IMR-90 (cell line): ENCODE measurements around the gene CST3. TPM values are rescaled to one million over a fixed set of nuclear protein-coding genes. Genes with fewer than 3 reads are reported as not detected.

Source experiments
- ATAC-seq: fragments of 200-7000 bp; cut with Tn5 transposase; 2 replicates; pipeline ENCODE4 v1.9.1; 2020; ENCODE audit warnings: low read depth, mild to moderate bottlenecking, moderate library complexity
- BruUV-seq: library from RNA; stranded (reverse); fragments of 400-500 nt; replicated peaks from 2 replicates; lab custom pipeline; 2021; lab: Mats Ljungman, UMichigan
- CTCF ChIA-PET: fragments of 300-600 bp; formaldehyde crosslinking; extraction: SDS; loops from one replicate; lab custom pipeline; 2021; ENCODE audit warnings: antibody characterized with exemption; lab: Yijun Ruan, JAX
- POLR2A ChIA-PET: fragments of 300-600 bp; sonication (Branson Sonifier 250); formaldehyde crosslinking; loops from one replicate; lab custom pipeline; 2022; ENCODE audit warnings: antibody characterized with exemption; ENCODE audit not compliant: unreplicated experiment; lab: Charles Lee
- DNase-seq: peaks from one replicate; pipeline ENCODE4 v3.0.0; 2013
- H2AFZ ChIP-seq: replicated peaks from 2 replicates; pipeline ENCODE3; 2013; ENCODE audit warnings: low read length, mild to moderate bottlenecking; ENCODE audit not compliant: poor library complexity
- H2AK5ac ChIP-seq: 2 replicates; pipeline ENCODE4 v1.6.1; 2013; ENCODE audit warnings: low read depth, low read length, inconsistent platforms
- H2AK9ac ChIP-seq: replicated peaks from 2 replicates; pipeline ENCODE3; 2013; ENCODE audit warnings: mild to moderate bottlenecking, low read depth, low read length, moderate library complexity; ENCODE audit not compliant: poor library complexity
- H2BK120ac ChIP-seq: 2 replicates; pipeline ENCODE4 v1.6.1; 2013; ENCODE audit warnings: low read depth, low read length, inconsistent platforms
- H2BK15ac ChIP-seq: 3 replicates; pipeline ENCODE4 v1.6.1; 2013; ENCODE audit warnings: low read depth, low read length, inconsistent platforms
- H2BK20ac ChIP-seq: 2 replicates; pipeline ENCODE4 v1.6.1; 2013; ENCODE audit warnings: low read depth, mild to moderate bottlenecking, inconsistent platforms, low read length, moderate library complexity
- H2BK5ac ChIP-seq: 2 replicates; pipeline ENCODE4 v1.6.1; 2013; ENCODE audit warnings: mild to moderate bottlenecking, low read depth, low read length, inconsistent platforms; ENCODE audit not compliant: poor library complexity, severe bottlenecking
- H3K14ac ChIP-seq: replicated peaks from 2 replicates; pipeline ENCODE4 v1.6.1; 2013; ENCODE audit warnings: low read depth, low read length, inconsistent platforms
- H3K18ac ChIP-seq: 2 replicates; pipeline ENCODE4 v1.6.1; 2013; ENCODE audit warnings: low read depth, low read length, control low read depth
- H3K23ac ChIP-seq: 2 replicates; pipeline ENCODE4 v1.6.1; 2013; ENCODE audit warnings: low read depth, low read length, inconsistent platforms
- H3K27ac ChIP-seq: 2 replicates; pipeline ENCODE4 v1.5.1; 2013; ENCODE audit warnings: mild to moderate bottlenecking, control low read depth, low read length; ENCODE audit not compliant: insufficient read depth
- H3K27me3 ChIP-seq: 2 replicates; pipeline ENCODE4 v1.6.1; 2013; ENCODE audit warnings: low read length; ENCODE audit not compliant: control insufficient read depth, insufficient read depth
- H3K36me3 ChIP-seq: 2 replicates; pipeline ENCODE4 v1.6.1; 2013; ENCODE audit warnings: low read length, mixed read lengths; ENCODE audit not compliant: control insufficient read depth, insufficient read depth
- H3K4ac ChIP-seq: 2 replicates; pipeline ENCODE4 v1.6.1; 2013; ENCODE audit warnings: low read depth, low read length, inconsistent platforms
- H3K4me1 ChIP-seq: 2 replicates; pipeline ENCODE4 v1.6.1; 2013; ENCODE audit warnings: low read length, mixed read lengths; ENCODE audit not compliant: control insufficient read depth, insufficient read depth
- H3K4me2 ChIP-seq: 2 replicates; pipeline ENCODE4 v1.6.1; 2013; ENCODE audit warnings: low read depth, mild to moderate bottlenecking, control low read depth, low read length, moderate library complexity
- H3K4me3 ChIP-seq: 2 replicates; pipeline ENCODE4 v1.5.1; 2013; ENCODE audit warnings: low read depth, mild to moderate bottlenecking, control low read depth, low read length, moderate library complexity; ENCODE audit not compliant: insufficient read depth
- H3K56ac ChIP-seq: 2 replicates; pipeline ENCODE4 v1.6.1; 2013; ENCODE audit warnings: low read length, inconsistent platforms; ENCODE audit not compliant: insufficient read depth; ENCODE audit errors: extremely low read depth
- H3K79me1 ChIP-seq, 2 experiments: 2 replicates each; pipeline ENCODE4 v1.6.1; 2013; ENCODE audit warnings: low read length in 2 of 2, inconsistent platforms in 1 of 2, low read depth in 1 of 2
- H3K9ac ChIP-seq: 2 replicates; pipeline ENCODE4 v1.6.1; 2013; ENCODE audit warnings: low read depth, low read length, control low read depth
- H3K9me1 ChIP-seq: 2 replicates; pipeline ENCODE4 v1.6.1; 2013; ENCODE audit warnings: low read length, inconsistent platforms; ENCODE audit not compliant: insufficient read depth
- H3K9me3 ChIP-seq: 2 replicates; pipeline ENCODE4 v1.6.1; 2013; ENCODE audit warnings: low read length; ENCODE audit not compliant: control insufficient read depth, insufficient read depth
- H4K20me1 ChIP-seq: 2 replicates; pipeline ENCODE4 v1.6.1; 2013; ENCODE audit warnings: low read length, inconsistent platforms; ENCODE audit not compliant: insufficient read depth
- H4K5ac ChIP-seq: 2 replicates; pipeline ENCODE4 v1.6.1; 2013; ENCODE audit warnings: mild to moderate bottlenecking, low read depth, low read length, control low read depth
- H4K8ac ChIP-seq, 2 experiments: 2 replicates each; pipeline ENCODE4 v1.6.1; 2013; ENCODE audit warnings: low read depth in 2 of 2, low read length in 2 of 2, control low read depth in 1 of 2, inconsistent platforms in 1 of 2
- H4K91ac ChIP-seq: 2 replicates; pipeline ENCODE4 v1.6.1; 2013; ENCODE audit warnings: low read depth, low read length, inconsistent platforms; ENCODE audit not compliant: insufficient read depth
- CEBPB ChIP-seq: IDR thresholded peaks from 2 replicates; pipeline ENCODE4 v1.6.1; 2012; ENCODE audit warnings: low read depth, low read length, improper control_type of control experiment
- CHD1 ChIP-seq: IDR thresholded peaks from 2 replicates; pipeline ENCODE4 v1.6.1; 2012; ENCODE audit warnings: low read depth, low read length, improper control_type of control experiment
- CTCF ChIP-seq: conservative IDR thresholded peaks from 2 replicates; pipeline ENCODE4 v1.5.1; 2012; ENCODE audit warnings: mild to moderate bottlenecking, low read depth, low read length, improper control_type of control experiment
- MAFK ChIP-seq: IDR thresholded peaks from 2 replicates; pipeline ENCODE4 v1.6.1; 2012; ENCODE audit warnings: low read depth, low read length, improper control_type of control experiment
- MAZ ChIP-seq: IDR thresholded peaks from 2 replicates; pipeline ENCODE4 v1.6.1; 2012; ENCODE audit warnings: low read depth, mild to moderate bottlenecking, low read length, improper control_type of control experiment, moderate library complexity, borderline replicate concordance
- NFE2L2 ChIP-seq: fragments of 150-350 bp; IDR thresholded peaks from 2 replicates; pipeline ENCODE4 v1.6.1; 2016; ENCODE audit warnings: low read depth, mild to moderate bottlenecking, low read length
- POLR2A ChIP-seq: IDR thresholded peaks from 2 replicates; pipeline ENCODE4 v1.6.1; 2012; ENCODE audit warnings: mild to moderate bottlenecking, low read depth, low read length
- RAD21 ChIP-seq: IDR thresholded peaks from 2 replicates; pipeline ENCODE4 v1.6.1; 2012; ENCODE audit warnings: low read length, improper control_type of control experiment
- RCOR1 ChIP-seq: IDR thresholded peaks from 2 replicates; pipeline ENCODE4 v1.6.1; 2012; ENCODE audit warnings: mild to moderate bottlenecking, low read length, improper control_type of control experiment; ENCODE audit not compliant: insufficient replicate concordance
- RFX5 ChIP-seq: IDR thresholded peaks from 2 replicates; pipeline ENCODE4 v1.8.0; 2012; ENCODE audit warnings: low read depth, mild to moderate bottlenecking, low read length, moderate library complexity
- SMC3 ChIP-seq: fragments of 150-350 bp; IDR thresholded peaks from 2 replicates; pipeline ENCODE4 v1.6.1; 2016; ENCODE audit warnings: low read depth, mild to moderate bottlenecking, antibody characterized with exemption, low read length, moderate library complexity
- WGBS, 2 experiments: methylation state at CpG; one replicate each; pipeline versions ENCODE4 v1.1.5 to v1.1.7; 2013; ENCODE audit warnings: missing lambda C conversion rate in 2 of 2; ENCODE audit not compliant: insufficient read length in 1 of 2; ENCODE audit errors: extremely low coverage in 2 of 2; 5-methylcytosine and 5-hydroxymethylcytosine counted together
- dilution Hi-C: fragments of 300-500 bp; cut with HindIII; formaldehyde crosslinking; loops from one replicate; pipeline ENCODE4 v1.14.3; 2018; ENCODE audit warnings: low sequenced_read_pairs; ENCODE audit not compliant: unreplicated experiment
- in situ Hi-C: fragments of 300-500 bp; cut with MboI; formaldehyde crosslinking; loops from 3 replicates; pipeline ENCODE4 v1.14.3; 2019; ENCODE audit warnings: low sequenced_read_pairs, inconsistent platforms, mixed read lengths
- intact Hi-C: fragments of 100-400 bp; cut with micrococcal nuclease; formaldehyde crosslinking; loops from 2 replicates; pipeline ENCODE4 v1.10.0; 2022
- polyA plus RNA-seq, 3 experiments: library from polyadenylated mRNA; depleted of rRNA; stranded (reverse); fragments of >200 nt; gene quantifications; 2 replicates each; pipeline ENCODE4 v1.2.3, GENCODE V29; 2012; ENCODE audit warnings: low replicate concordance in 1 of 3
- total RNA-seq: library from RNA; depleted of rRNA; stranded (reverse); fragments of >200 nt; gene quantifications from 2 replicates; pipeline ENCODE4 v1.2.3, GENCODE V29; 2012
- TF ChIP-seq, protein P1 (sequence below): fragments of 150-350 bp; IDR thresholded peaks from 2 replicates; pipeline ENCODE4 v1.6.1; 2016; ENCODE audit warnings: low read depth, mild to moderate bottlenecking, low read length, moderate library complexity, borderline replicate concordance

CST3 gene
- total and polyA plus RNA-seq, 2 of the 4 experiments (the other 2 are of a cell fraction): 26.0 to 471 TPM

DNA sequence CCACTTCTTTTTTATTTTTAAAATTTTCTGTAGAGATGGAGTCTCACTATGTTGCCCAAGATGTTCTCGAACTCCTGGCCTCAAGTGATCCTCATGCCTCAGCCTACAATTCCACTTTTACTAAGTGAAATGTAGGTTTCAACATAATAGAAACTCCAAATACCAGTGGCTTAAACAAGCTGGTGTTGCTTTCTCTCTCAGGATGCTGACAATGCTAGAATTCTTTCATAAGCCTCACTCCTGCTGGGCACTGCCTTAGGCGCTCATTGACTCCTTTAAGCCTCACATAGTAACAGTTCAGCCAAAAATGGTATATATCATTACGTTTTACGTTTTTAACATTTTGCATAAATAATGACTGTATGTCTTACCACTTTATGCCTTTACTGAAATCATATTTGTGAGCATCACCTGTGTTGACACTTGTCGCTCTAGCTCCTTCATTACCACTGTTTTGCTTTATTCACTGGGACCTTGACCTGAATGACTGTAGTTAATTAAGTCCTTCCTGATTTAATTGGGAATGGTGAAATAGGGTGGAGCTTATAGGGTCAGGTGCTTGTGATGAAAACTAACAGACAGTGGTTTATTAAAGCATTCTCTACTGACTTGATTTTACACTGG, 28.2 kb downstream of the CST3 start:
- no peaks in the 10 kb centered on the region for H3K4me1 ChIP-seq
- no peak overlapping the region for H2AFZ ChIP-seq
- no peak overlapping the region for H3K4me2 ChIP-seq
- H2BK5ac ChIP-seq: no peak overlapping the region
- peaks cover 19% of the 10 kb centered on the region for H3K27me3 ChIP-seq
- no peak overlapping the region for H3K27ac ChIP-seq
- no peak overlapping the region for H3K23ac ChIP-seq
- DNase-seq (no peak), ATAC-seq (no peak)
- no peaks in the 10 kb centered on the region; the same call in 1 of the 2 replicates for H3K9me1 ChIP-seq
- in situ Hi-C loops: loop anchor here (10.0 kb wide), 1 partner anchor 165 kb away; no protein-coding TSS in a partner anchor
- H3K79me1 ChIP-seq: no peaks in the 10 kb centered on the region
- WGBS, 2 experiments: no CpG with 5 or more reads among the region's 5 CpGs
- no peaks in the 10 kb centered on the region for H3K9me3 ChIP-seq
- intact Hi-C loops: loop anchor here (10.0 kb wide), 1 partner anchor 915 kb away; no protein-coding TSS in a partner anchor
- POLR2A ChIA-PET: no interaction called here
- TF ChIP-seq RCOR1 (no peak), SMC3 (no peak), CEBPB (no peak), NFE2L2 (no peak), CTCF (no peak), RAD21 (no peak), POLR2A (no peak), MAZ (no peak), CHD1 (no peak), RFX5 (no peak), MAFK (no peak)
- TF ChIP-seq, protein P1, sequence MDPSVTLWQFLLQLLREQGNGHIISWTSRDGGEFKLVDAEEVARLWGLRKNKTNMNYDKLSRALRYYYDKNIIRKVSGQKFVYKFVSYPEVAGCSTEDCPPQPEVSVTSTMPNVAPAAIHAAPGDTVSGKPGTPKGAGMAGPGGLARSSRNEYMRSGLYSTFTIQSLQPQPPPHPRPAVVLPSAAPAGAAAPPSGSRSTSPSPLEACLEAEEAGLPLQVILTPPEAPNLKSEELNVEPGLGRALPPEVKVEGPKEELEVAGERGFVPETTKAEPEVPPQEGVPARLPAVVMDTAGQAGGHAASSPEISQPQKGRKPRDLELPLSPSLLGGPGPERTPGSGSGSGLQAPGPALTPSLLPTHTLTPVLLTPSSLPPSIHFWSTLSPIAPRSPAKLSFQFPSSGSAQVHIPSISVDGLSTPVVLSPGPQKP: no peak
- H4K5ac ChIP-seq: no peak overlapping the region
- H4K8ac ChIP-seq: no peak overlapping the region
- dilution Hi-C loops: no loop called here
- H2AK9ac ChIP-seq: no peak overlapping the region
- no peak overlapping the region for H4K91ac ChIP-seq
- no TSS peak for BruUV-seq
- H2BK120ac ChIP-seq: no peak overlapping the region
- no peak overlapping the region for H3K56ac ChIP-seq
- no peak overlapping the region for H3K9ac ChIP-seq
- H4K20me1 ChIP-seq: no peaks in the 10 kb centered on the region
- H3K18ac ChIP-seq: no peak overlapping the region
- no peak overlapping the region for H2AK5ac ChIP-seq
- no peak overlapping the region for H2BK20ac ChIP-seq
- H3K36me3 ChIP-seq: no peaks in the 10 kb centered on the region
- no peak overlapping the region for H3K14ac ChIP-seq
- H3K4ac ChIP-seq: no peak overlapping the region
- no peak overlapping the region for H2BK15ac ChIP-seq
- no peak overlapping the region for H3K4me3 ChIP-seq
- CTCF ChIA-PET: interaction anchor here (2.9 kb wide), 1 partner anchor 168 kb away, joined by 16 read pairs; no protein-coding TSS in a partner anchor
